ENCODE results near the gene IFFO2. TPM values are rescaled to one million over a fixed set of nuclear protein-coding genes. Genes with fewer than 3 reads are reported as not detected.

The IFFO2 gene
- total and polyA plus RNA-seq, 4 donors = 3.9 to 34.7 (median 13.5) TPM

GRCh38 chr1:18996548-18997177 is 40.2 kb upstream of the IFFO2 start:
- no peak overlapping the region for H3K27ac ChIP-seq (ENCODE audit: low read depth in 1 of 2, low read length in 2 of 2)
- ATAC-seq (ENCODE audit: low FRiP score) (no peak), DNase-seq (no peak)
- intact Hi-C loops (cut with DNase I) = loop anchor here (5.0 to 10.0 kb wide), 2 partner anchors 34 to 78 kb away; no protein-coding TSS in a partner anchor
- no peak overlapping the region for H3K4me3 ChIP-seq (ENCODE audit: low read length in 2 of 2)
- H3K9me3 ChIP-seq (ENCODE audit: control insufficient read depth, low read length) = no peaks in the 10 kb centered on the region
- H3K36me3 ChIP-seq (ENCODE audit: control insufficient read depth in 1 of 2, insufficient read depth in 2 of 2, low read length in 1 of 2) = no peaks in the 10 kb centered on the region
- WGBS, 2 donors = 83 to 91% methylated on average over 6 of the region's 6 CpGs
- H3K27me3 ChIP-seq (ENCODE audit: control insufficient read depth in 1 of 2, insufficient read depth in 2 of 2, low read length in 1 of 2) = no peaks in the 10 kb centered on the region
- peaks cover 4 to 7% of the 10 kb centered on the region in 2 donors for H3K4me1 ChIP-seq (ENCODE audit: control insufficient read depth in 1 of 2, insufficient read depth in 2 of 2, low read length in 2 of 2)

GRCh38 chr1:18994381-18994780 is 37.9 kb upstream of the IFFO2 start:
- no peak overlapping the region for H3K4me3 ChIP-seq (ENCODE audit: low read length in 2 of 2)
- peaks cover 4 to 7% of the 10 kb centered on the region in 2 donors for H3K4me1 ChIP-seq (ENCODE audit: control insufficient read depth in 1 of 2, insufficient read depth in 2 of 2, low read length in 2 of 2)
- H3K9me3 ChIP-seq (ENCODE audit: control insufficient read depth, low read length) = no peaks in the 10 kb centered on the region
- H3K27ac ChIP-seq (ENCODE audit: low read depth in 1 of 2, low read length in 2 of 2) = no peak overlapping the region
- no peak for ATAC-seq (ENCODE audit: low FRiP score)
- 91 to 92% methylated on average over 6 of the region's 6 CpGs for WGBS, 2 donors
- intact Hi-C loops (cut with DNase I) = loop anchor here in 1 of 2 donors (10.0 kb wide), 1 partner anchor 80 kb away; no protein-coding TSS in a partner anchor
- no peaks in the 10 kb centered on the region for H3K27me3 ChIP-seq (ENCODE audit: control insufficient read depth in 1 of 2, insufficient read depth in 2 of 2, low read length in 1 of 2)
- no peaks in the 10 kb centered on the region for H3K36me3 ChIP-seq (ENCODE audit: control insufficient read depth in 1 of 2, insufficient read depth in 2 of 2, low read length in 1 of 2)
- DNase-seq = no peak

GRCh38 chr1:18992646-18993045 is 36.2 kb upstream of the IFFO2 start:
- WGBS, 2 donors = 81% methylated on average over 3 of the region's 3 CpGs
- Histone ChIP-seq H3K27ac (ENCODE audit: low read depth in 1 of 2, low read length in 2 of 2) (no peak overlapping the region), H3K27me3 (ENCODE audit: control insufficient read depth in 1 of 2, insufficient read depth in 2 of 2, low read length in 1 of 2) (no peaks in the 10 kb centered on the region), H3K36me3 (ENCODE audit: control insufficient read depth in 1 of 2, insufficient read depth in 2 of 2, low read length in 1 of 2) (no peaks in the 10 kb centered on the region), H3K9me3 (ENCODE audit: control insufficient read depth, low read length) (no peaks in the 10 kb centered on the region), H3K4me1 (ENCODE audit: control insufficient read depth in 1 of 2, insufficient read depth in 2 of 2, low read length in 2 of 2) (no peaks in the 10 kb centered on the region), H3K4me3 (ENCODE audit: low read length in 2 of 2) (no peak overlapping the region)
- intact Hi-C loops (cut with DNase I) = loop anchor here in 1 of 2 donors (10.0 kb wide), 1 partner anchor 82 kb away; no protein-coding TSS in a partner anchor
- DNase-seq = no peak
- ATAC-seq (ENCODE audit: low FRiP score) = no peak

- H3K36me3 ChIP-seq (ENCODE audit: control insufficient read depth in 1 of 2, insufficient read depth in 2 of 2, low read length in 1 of 2) = no peaks in the 10 kb centered on the region
- ATAC-seq (ENCODE audit: low FRiP score) (no peak), DNase-seq (no peak)
- intact Hi-C loops (cut with DNase I) = loop anchor here in 1 of 2 donors (10.0 kb wide), 1 partner anchor 83 kb away; no protein-coding TSS in a partner anchor
- WGBS, 2 donors = 94 to 97% methylated on average over 3 of the region's 3 CpGs
- H3K4me1 ChIP-seq (ENCODE audit: control insufficient read depth in 1 of 2, insufficient read depth in 2 of 2, low read length in 2 of 2) = no peaks in the 10 kb centered on the region
- no peak overlapping the region for H3K4me3 ChIP-seq (ENCODE audit: low read length in 2 of 2)
- H3K9me3 ChIP-seq (ENCODE audit: control insufficient read depth, low read length) = no peaks in the 10 kb centered on the region
- H3K27me3 ChIP-seq (ENCODE audit: control insufficient read depth in 1 of 2, insufficient read depth in 2 of 2, low read length in 1 of 2) = no peaks in the 10 kb centered on the region
- H3K27ac ChIP-seq (ENCODE audit: low read depth in 1 of 2, low read length in 2 of 2) = no peak overlapping the region
These were observed 35.1 kb upstream of the IFFO2 start for GRCh38 chr1:18991585-18991984.

DNA sequence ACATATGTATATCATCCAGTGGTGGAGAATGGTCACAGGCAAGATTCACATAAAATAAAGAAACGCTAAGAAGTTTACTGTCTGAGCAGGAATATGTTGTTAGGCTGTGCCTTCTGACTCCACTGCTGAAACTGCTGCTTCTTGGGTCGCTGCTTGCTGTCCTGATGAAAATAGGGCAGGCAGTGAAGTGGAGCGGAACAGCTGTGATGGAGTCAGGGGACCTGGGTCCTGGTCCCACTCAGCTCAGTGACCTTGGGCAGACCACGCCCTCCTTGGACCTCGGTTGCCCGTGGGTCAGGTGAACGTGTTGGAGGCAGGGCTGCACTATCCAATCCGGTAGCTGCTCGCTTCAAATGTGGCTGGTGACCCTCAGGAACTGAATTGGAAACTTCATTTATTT is 33.4 kb upstream of the IFFO2 start:
- Histone ChIP-seq H3K4me1 (ENCODE audit: control insufficient read depth in 1 of 2, insufficient read depth in 2 of 2, low read length in 2 of 2) (no peaks in the 10 kb centered on the region), H3K27ac (ENCODE audit: low read depth in 1 of 2, low read length in 2 of 2) (no peak overlapping the region), H3K4me3 (ENCODE audit: low read length in 2 of 2) (no peak overlapping the region), H3K27me3 (ENCODE audit: control insufficient read depth in 1 of 2, insufficient read depth in 2 of 2, low read length in 1 of 2) (no peaks in the 10 kb centered on the region), H3K36me3 (ENCODE audit: control insufficient read depth in 1 of 2, insufficient read depth in 2 of 2, low read length in 1 of 2) (no peaks in the 10 kb centered on the region), H3K9me3 (ENCODE audit: control insufficient read depth, low read length) (no peaks in the 10 kb centered on the region)
- ATAC-seq (ENCODE audit: low FRiP score) (no peak), DNase-seq (no peak)
- WGBS, 2 donors = 87 to 90% methylated on average over 9 of the region's 9 CpGs
- intact Hi-C loops (cut with DNase I) = loop anchor here in 1 of 2 donors (10.0 kb wide), 1 partner anchor 85 kb away; no protein-coding TSS in a partner anchor

DNA sequence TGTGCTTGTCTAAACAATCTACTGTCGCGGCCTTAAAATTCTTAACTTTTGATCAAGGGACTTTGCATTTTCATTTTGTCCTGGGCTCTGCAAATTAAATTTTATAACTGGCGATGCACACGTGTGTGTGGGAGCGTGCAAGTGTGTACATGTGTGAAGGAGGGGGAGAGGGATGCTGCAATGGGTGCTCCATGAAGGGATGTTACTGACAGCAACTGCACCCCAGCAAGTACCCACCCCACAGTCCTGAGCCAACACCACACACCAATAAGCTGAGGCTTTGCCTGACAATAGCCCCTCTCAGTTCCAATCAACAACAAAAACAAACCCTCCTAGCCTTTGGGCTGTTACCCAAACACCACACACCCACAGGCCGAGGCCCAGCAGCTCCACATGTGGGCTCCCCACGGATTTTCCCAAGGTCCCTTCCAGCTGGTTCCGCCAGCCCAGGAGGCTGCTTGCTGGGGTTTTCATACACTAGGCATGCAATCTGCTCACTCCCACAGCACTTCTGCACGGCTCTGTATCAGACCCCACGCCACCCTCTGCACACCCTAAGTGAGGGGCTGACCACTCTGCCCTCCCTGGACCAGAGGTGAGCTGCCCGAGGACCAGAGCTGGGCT is 32.8 kb upstream of the IFFO2 start:
- Histone ChIP-seq H3K27me3 (ENCODE audit: control insufficient read depth in 1 of 2, insufficient read depth in 2 of 2, low read length in 1 of 2) (no peaks in the 10 kb centered on the region), H3K36me3 (ENCODE audit: control insufficient read depth in 1 of 2, insufficient read depth in 2 of 2, low read length in 1 of 2) (no peaks in the 10 kb centered on the region), H3K4me1 (ENCODE audit: control insufficient read depth in 1 of 2, insufficient read depth in 2 of 2, low read length in 2 of 2) (no peaks in the 10 kb centered on the region), H3K9me3 (ENCODE audit: control insufficient read depth, low read length) (no peaks in the 10 kb centered on the region), H3K27ac (ENCODE audit: low read depth in 1 of 2, low read length in 2 of 2) (no peak overlapping the region), H3K4me3 (ENCODE audit: low read length in 2 of 2) (no peak overlapping the region)
- intact Hi-C loops (cut with DNase I) = no loop called here
- 74 to 76% methylated on average over 11 of the region's 11 CpGs for WGBS, 2 donors
- DNase-seq = no peak
- no peak for ATAC-seq (ENCODE audit: low FRiP score)

DNA sequence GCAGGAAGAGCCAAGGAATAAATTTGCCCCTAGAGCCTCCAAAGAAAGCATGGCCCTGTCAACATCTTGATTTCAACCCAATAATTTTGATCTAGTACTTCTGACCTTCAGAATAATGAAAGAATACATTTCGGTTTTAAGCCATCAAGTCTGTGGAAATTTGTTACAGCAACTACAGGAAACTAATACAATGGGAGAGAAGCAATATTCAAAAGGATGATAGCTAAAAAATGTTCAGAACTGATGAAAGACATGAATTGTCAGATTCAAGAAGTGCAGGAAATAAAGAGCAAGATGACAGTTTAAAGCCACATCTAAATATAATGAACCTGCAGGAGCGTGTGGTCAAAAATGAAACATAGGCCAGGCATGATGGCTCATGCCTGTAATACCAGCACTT is 24.8 kb upstream of the IFFO2 start:
- Histone ChIP-seq H3K4me3 (ENCODE audit: low read length in 2 of 2) (no peak overlapping the region), H3K27me3 (ENCODE audit: control insufficient read depth in 1 of 2, insufficient read depth in 2 of 2, low read length in 1 of 2) (no peaks in the 10 kb centered on the region), H3K4me1 (ENCODE audit: control insufficient read depth in 1 of 2, insufficient read depth in 2 of 2, low read length in 2 of 2) (no peaks in the 10 kb centered on the region), H3K9me3 (ENCODE audit: control insufficient read depth, low read length) (peaks cover 2% of the 10 kb centered on the region), H3K36me3 (ENCODE audit: control insufficient read depth in 1 of 2, insufficient read depth in 2 of 2, low read length in 1 of 2) (no peaks in the 10 kb centered on the region), H3K27ac (ENCODE audit: low read depth in 1 of 2, low read length in 2 of 2) (no peak overlapping the region)
- WGBS, 2 donors = 86 to 92% methylated on average over 2 of the region's 2 CpGs
- ATAC-seq (ENCODE audit: low FRiP score) = no peak
- intact Hi-C loops (cut with DNase I) = no loop called here
- no peak for DNase-seq

GRCh38 chr1:18978706-18979105 is 22.2 kb upstream of the IFFO2 start:
- WGBS, 2 donors = 12 to 23% methylated on average over 2 of the region's 2 CpGs
- H3K9me3 ChIP-seq (ENCODE audit: control insufficient read depth, low read length) = peaks cover 2% of the 10 kb centered on the region
- no peak overlapping the region for H3K27ac ChIP-seq (ENCODE audit: low read depth in 1 of 2, low read length in 2 of 2)
- intact Hi-C loops (cut with DNase I) = no loop called here
- no peaks in the 10 kb centered on the region for H3K4me1 ChIP-seq (ENCODE audit: control insufficient read depth in 1 of 2, insufficient read depth in 2 of 2, low read length in 2 of 2)
- H3K27me3 ChIP-seq (ENCODE audit: control insufficient read depth in 1 of 2, insufficient read depth in 2 of 2, low read length in 1 of 2) = no peaks in the 10 kb centered on the region
- ATAC-seq (ENCODE audit: low FRiP score) (no peak), DNase-seq (no peak)
- no peak overlapping the region for H3K4me3 ChIP-seq (ENCODE audit: low read length in 2 of 2)
- no peaks in the 10 kb centered on the region for H3K36me3 ChIP-seq (ENCODE audit: control insufficient read depth in 1 of 2, insufficient read depth in 2 of 2, low read length in 1 of 2)

DNA sequence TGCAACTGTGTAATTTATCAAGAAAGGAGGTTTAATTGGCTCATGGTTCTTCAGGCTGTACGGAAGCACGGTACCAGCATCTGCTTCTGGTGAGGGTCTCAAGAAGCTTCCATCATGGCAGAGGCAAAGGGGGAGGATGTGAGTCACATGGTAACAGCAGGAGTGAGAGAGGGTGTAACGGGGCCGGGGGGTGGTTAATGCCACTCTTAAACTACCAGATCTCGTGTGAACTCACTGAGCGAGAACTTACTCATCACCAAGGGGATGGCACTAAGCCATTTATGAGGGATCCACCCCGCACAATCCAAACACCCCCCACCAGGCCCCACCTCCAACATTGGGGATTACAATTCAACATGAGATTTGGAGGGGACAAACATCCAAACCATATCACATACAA is 21.0 kb upstream of the IFFO2 start:
- no peaks in the 10 kb centered on the region for H3K4me1 ChIP-seq (ENCODE audit: control insufficient read depth in 1 of 2, insufficient read depth in 2 of 2, low read length in 2 of 2)
- ATAC-seq (ENCODE audit: low FRiP score) = no peak
- peak in 1 of 2 donors; percentile 4 for DNase-seq
- 84 to 85% methylated on average over 7 of the region's 7 CpGs for WGBS, 2 donors
- intact Hi-C loops (cut with DNase I) = no loop called here
- H3K36me3 ChIP-seq (ENCODE audit: control insufficient read depth in 1 of 2, insufficient read depth in 2 of 2, low read length in 1 of 2) = no peaks in the 10 kb centered on the region
- H3K27ac ChIP-seq (ENCODE audit: low read depth in 1 of 2, low read length in 2 of 2) = no peak overlapping the region
- no peak overlapping the region for H3K4me3 ChIP-seq (ENCODE audit: low read length in 2 of 2)
- H3K27me3 ChIP-seq (ENCODE audit: control insufficient read depth in 1 of 2, insufficient read depth in 2 of 2, low read length in 1 of 2) = no peaks in the 10 kb centered on the region
- peaks cover 2% of the 10 kb centered on the region for H3K9me3 ChIP-seq (ENCODE audit: control insufficient read depth, low read length)
